ENCODE data around the gene PCYT2.

Gene PCYT2

GRCh38 chr17:81851423-81851822 lies 59.8 kb downstream of the PCYT2 start:
- no peak for DNase-seq (ENCODE audit: low read depth)
